GM12892 (cell line): ENCODE data around the gene TENT4B.

Source experiments
- DNase-seq: peaks from one replicate; pipeline ENCODE4 v3.0.0; 2011; ENCODE audit not compliant: insufficient read length
- FAIRE-seq: peaks from 2 replicates; lab custom pipeline; 2011; peaks lifted over from hg19 to GRCh38; lab: Jason Lieb, UNC
- POLR2A ChIP-seq: IDR thresholded peaks from 2 replicates; pipeline ENCODE4 v1.6.1; 2011; ENCODE audit warnings: low read depth, low read length, control low read depth
- POLR2AphosphoS5 ChIP-seq: IDR thresholded peaks from 2 replicates; pipeline ENCODE4 v1.6.1; 2011; ENCODE audit warnings: low read depth, low read length, control low read depth
- TAF1 ChIP-seq: IDR thresholded peaks from 2 replicates; pipeline ENCODE4 v1.6.1; 2011; ENCODE audit warnings: low read depth, mild to moderate bottlenecking, control low read depth, low read length, borderline replicate concordance

Gene TENT4B

DNA sequence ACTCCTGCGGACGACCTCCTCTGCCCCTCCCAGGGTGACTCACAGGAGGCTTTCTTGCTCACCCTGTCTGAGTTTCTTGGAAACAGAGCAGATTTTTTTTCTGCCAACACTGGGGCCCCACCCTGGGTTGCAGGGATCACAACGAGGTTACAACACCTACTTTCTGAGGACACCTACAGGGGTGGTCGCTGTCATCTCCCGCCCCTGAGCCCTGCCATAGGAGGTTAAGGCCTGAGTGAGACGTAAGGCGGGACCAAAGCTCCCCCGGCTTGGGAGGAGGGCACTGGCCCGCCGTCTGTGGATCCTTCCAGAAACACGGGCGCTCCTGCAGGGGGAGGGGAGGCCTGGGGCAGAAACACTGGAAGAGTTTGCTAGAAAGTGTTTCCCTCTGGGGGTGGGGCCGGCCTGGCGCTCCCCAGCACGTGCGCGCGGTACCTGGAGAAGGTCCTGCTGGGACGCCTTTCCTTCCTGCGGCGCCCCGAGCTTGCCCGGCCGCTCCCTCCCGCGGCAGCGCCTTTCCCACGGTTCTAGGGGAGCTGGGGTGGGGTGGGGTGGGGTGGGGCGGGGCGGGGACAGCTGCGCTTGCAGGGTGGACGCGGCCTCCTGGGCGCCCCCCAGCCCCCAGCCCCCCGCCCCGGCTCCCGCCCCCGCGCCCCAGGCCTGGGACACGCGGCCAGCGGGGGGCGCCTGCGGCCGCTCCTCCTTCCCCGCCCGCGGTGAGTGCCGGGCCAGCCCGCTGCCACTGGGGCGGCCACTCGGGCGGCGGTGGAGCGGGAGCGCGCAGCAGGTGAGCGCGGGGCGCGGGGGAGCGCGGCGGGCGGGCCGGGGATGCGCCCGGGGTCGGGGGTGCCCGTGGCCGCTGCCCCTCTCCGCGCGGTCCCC is 92.6 kb downstream of the TENT4B start:
- TF ChIP-seq POLR2AphosphoS5 (no peak), POLR2A (no peak), TAF1 (no peak)
- FAIRE-seq (peak; percentile 38), DNase-seq (peak; percentile 90)

- no peak for TF ChIP-seq TAF1
- DNase-seq (no peak), FAIRE-seq (no peak)
Measured at GRCh38 chr16:50246299-50247122, 93.4 kb downstream of the TENT4B start.

- TF ChIP-seq TAF1 (no peak), POLR2AphosphoS5 (no peak), POLR2A (no peak)
- no peak for DNase-seq
- FAIRE-seq = no peak
Measured at GRCh38 chr16:50247123-50247905, 94.2 kb downstream of the TENT4B start.

GRCh38 chr16:50247906-50248608 is 95.0 kb downstream of the TENT4B start:
- DNase-seq (no peak), FAIRE-seq (no peak)
- TF ChIP-seq POLR2AphosphoS5 = no peak
- no peak for TF ChIP-seq POLR2A
- TF ChIP-seq TAF1 = no peak

- FAIRE-seq = no peak
- DNase-seq = no peak
- TF ChIP-seq TAF1 = no peak
- TF ChIP-seq POLR2AphosphoS5 = no peak
- TF ChIP-seq POLR2A = no peak
Measured at GRCh38 chr16:50248845-50249244, 95.7 kb downstream of the TENT4B start.

GRCh38 chr16:50251375-50252081 is 98.4 kb downstream of the TENT4B start:
- TF ChIP-seq TAF1 = no peak
- no peak for TF ChIP-seq POLR2A
- TF ChIP-seq POLR2AphosphoS5 = no peak
- no peak for FAIRE-seq
- DNase-seq = no peak

DNA sequence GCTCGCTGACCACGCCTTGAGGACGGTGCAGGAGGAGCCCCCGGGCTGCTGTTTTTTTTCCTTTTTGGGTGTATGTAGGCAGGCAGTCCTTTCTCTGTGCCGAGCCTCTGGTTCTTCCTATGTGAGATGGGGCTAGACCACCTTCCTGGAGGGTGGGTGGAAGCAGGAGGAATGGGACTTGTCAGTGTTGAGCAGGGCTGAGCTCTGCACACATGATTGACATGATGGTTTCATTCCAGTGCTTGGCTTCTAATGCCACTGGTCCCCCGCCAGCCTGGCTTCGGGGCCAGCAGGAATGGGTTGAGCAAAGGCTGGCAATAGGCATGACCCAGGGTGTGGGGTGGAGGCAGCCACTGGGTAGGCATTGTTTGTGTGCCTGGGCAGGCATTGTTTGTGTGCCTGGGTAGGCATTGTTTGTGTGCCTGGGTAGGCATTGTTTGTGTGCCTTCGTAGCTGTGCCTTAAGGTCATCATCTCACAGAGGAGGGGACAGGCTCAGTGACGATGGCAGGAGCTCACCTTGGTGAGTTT is 99.0 kb downstream of the TENT4B start:
- no peak for DNase-seq
- FAIRE-seq = no peak

DNA sequence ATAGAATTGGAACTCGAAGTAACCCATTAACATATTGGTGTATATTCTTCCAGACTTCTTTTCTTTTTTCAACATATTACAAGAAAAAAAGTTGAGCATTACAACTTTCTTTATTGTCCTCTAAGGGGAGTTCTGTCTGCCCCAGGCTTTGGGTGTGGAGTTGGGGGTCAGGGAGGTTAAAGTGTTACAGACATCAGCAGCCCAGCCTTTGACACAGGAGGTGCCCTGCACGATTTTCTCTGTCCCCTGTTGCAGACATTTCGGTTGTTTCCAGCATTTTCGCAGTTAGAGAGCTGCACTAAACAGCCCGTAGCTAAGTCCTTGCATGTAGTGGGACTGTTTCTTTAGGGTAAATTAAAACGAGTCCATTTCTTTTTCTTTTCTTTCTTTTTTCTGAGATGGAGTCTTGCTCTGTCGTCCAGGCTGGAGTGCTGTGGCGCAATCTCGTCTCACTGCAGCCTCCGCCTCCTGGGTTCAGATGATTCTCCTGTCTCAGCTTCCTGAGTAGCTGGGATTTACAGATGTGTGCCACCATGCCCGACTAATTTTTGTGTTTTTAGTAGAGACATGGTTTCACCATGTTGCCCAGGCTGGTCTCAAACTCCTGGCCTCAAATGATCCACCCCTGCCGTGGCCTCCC is 99.9 kb downstream of the TENT4B start:
- FAIRE-seq = no peak
- TF ChIP-seq TAF1 (no peak), POLR2A (no peak), POLR2AphosphoS5 (no peak)

More for the DNA sequence above, 99.0 kb downstream of the TENT4B start:
- TF ChIP-seq TAF1 (no peak), POLR2A (no peak), POLR2AphosphoS5 (no peak)

DNA sequence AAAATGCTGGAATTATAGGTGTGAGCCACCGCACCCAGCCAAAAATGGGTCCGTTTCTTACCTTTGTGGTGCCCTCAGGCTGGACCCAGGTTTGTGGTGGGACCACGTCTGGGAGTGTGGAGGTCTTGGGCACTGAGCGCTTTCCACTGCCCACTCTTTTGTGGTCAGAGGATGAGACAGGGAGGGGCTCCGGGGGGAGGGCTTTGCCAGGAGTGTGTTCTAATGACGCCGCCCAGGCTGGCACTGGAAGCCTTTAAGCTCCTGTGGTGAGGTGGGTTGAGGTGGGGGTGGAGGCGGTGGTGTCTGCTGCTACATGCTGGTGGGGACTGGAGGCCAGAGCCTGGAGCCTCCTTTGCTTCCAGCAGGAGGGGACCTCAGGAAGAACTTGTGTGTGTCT is 100.4 kb downstream of the TENT4B start:
- TF ChIP-seq POLR2A (no peak), POLR2AphosphoS5 (no peak), TAF1 (no peak)
- DNase-seq (no peak), FAIRE-seq (no peak)

More for the DNA sequence above, 99.9 kb downstream of the TENT4B start:
- no peak for DNase-seq
